ENCODE results near the gene SLC6A6. TPM values are rescaled to one million over a fixed set of nuclear protein-coding genes. Genes with fewer than 3 reads are reported as not detected.

Gene SLC6A6
- total and polyA plus RNA-seq, 10 donors, result 3.4 to 150 (median 104) TPM

- TF ChIP-seq POLR2AphosphoS5 (IDR thresholded peaks at IDR 0.05) (no peak), POLR2A (IDR thresholded peaks at IDR 0.05) (no peak), CTCF (IDR thresholded peaks at IDR 0.05 in 8 of 11, conservative IDR thresholded peaks at IDR 0.05 in 3 of 11) (no peak)
- no peak overlapping the region for H3K27ac ChIP-seq
- no peaks in the 10 kb centered on the region for H3K36me3 ChIP-seq
- intact Hi-C loops (cut with DNase I; ENCODE audit: low total_unique reads), result no loop called here
- no peak overlapping the region for H3K4me3 ChIP-seq
- no peak for DNase-seq
- H3K27me3 ChIP-seq (replicated peaks in 1 of 7), result peaks cover 0 to 5% (median 0%) of the 10 kb centered on the region in 7 donors
- H3K4me1 ChIP-seq, result peaks cover 9 to 89% (median 44%) of the 10 kb centered on the region in 6 donors
- H3K9me3 ChIP-seq, result no peaks in the 10 kb centered on the region
- 58 to 85% (median 61%) methylated on average over 3 to 4 of the region's 4 CpGs for WGBS, 5 donors
Observed at GRCh38 chr3:14375192-14375591, 27.2 kb upstream of the SLC6A6 start.

- Histone ChIP-seq H3K4me3 (no peak overlapping the region), H3K27me3 (replicated peaks in 1 of 7) (peaks cover 0 to 5% (median 0%) of the 10 kb centered on the region in 7 donors), H3K27ac (peak overlapping the region in 6 of 8 donors; percentile 67 to 87 (median 83)), H3K4me1 (peaks cover 5 to 76% (median 36%) of the 10 kb centered on the region in 6 donors), H3K36me3 (no peaks in the 10 kb centered on the region), H3K9me3 (peaks cover 0 to 7% (median 0%) of the 10 kb centered on the region in 8 donors)
- 70 to 89% (median 81%) methylated on average over 6 to 9 of the region's 9 CpGs for WGBS, 5 donors
- no peak for DNase-seq
- no peak for TF ChIP-seq CTCF (IDR thresholded peaks at IDR 0.05 in 8 of 11, conservative IDR thresholded peaks at IDR 0.05 in 3 of 11)
- TF ChIP-seq POLR2A (IDR thresholded peaks at IDR 0.05), result no peak
- no peak for TF ChIP-seq POLR2AphosphoS5 (IDR thresholded peaks at IDR 0.05)
- intact Hi-C loops (cut with DNase I; ENCODE audit: low total_unique reads), result no loop called here
Observed at GRCh38 chr3:14376348-14377043, 25.9 kb upstream of the SLC6A6 start.

- Histone ChIP-seq H3K27me3 (replicated peaks in 1 of 7) (peaks cover 0 to 5% (median 0%) of the 10 kb centered on the region in 7 donors), H3K4me3 (peak overlapping the region in 1 of 8 donors; percentile 29), H3K36me3 (no peaks in the 10 kb centered on the region), H3K9me3 (peaks cover 0 to 7% (median 0%) of the 10 kb centered on the region in 8 donors), H3K27ac (peak overlapping the region in 7 of 8 donors; percentile 65 to 87 (median 80)), H3K4me1 (peaks cover 3 to 68% (median 29%) of the 10 kb centered on the region in 6 donors)
- DNase-seq, result no peak
- WGBS, 5 donors, result 72 to 89% (median 80%) methylated on average over 5 to 6 of the region's 6 CpGs
- intact Hi-C loops (cut with DNase I; ENCODE audit: low total_unique reads), result no loop called here
- TF ChIP-seq POLR2AphosphoS5 (IDR thresholded peaks at IDR 0.05) (no peak), POLR2A (IDR thresholded peaks at IDR 0.05) (no peak), CTCF (IDR thresholded peaks at IDR 0.05 in 8 of 11, conservative IDR thresholded peaks at IDR 0.05 in 3 of 11) (no peak)
Observed at GRCh38 chr3:14377044-14377837, 25.2 kb upstream of the SLC6A6 start.

GRCh38 chr3:14377838-14378169, 24.6 kb upstream of the SLC6A6 start:
- Histone ChIP-seq H3K4me1 (peaks cover 3 to 63% (median 25%) of the 10 kb centered on the region in 6 donors), H3K27ac (peak overlapping the region in 7 of 8 donors; percentile 65 to 87 (median 80)), H3K36me3 (no peaks in the 10 kb centered on the region), H3K27me3 (replicated peaks in 1 of 7) (no peaks in the 10 kb centered on the region), H3K4me3 (peak overlapping the region in 1 of 8 donors; percentile 29), H3K9me3 (peaks cover 0 to 7% (median 0%) of the 10 kb centered on the region in 8 donors)
- DNase-seq, result peak; percentile 87
- 4 to 44% (median 20%) methylated on average over 3 of the region's 3 CpGs for WGBS, 5 donors
- intact Hi-C loops (cut with DNase I; ENCODE audit: low total_unique reads), result no loop called here
- TF ChIP-seq POLR2A (IDR thresholded peaks at IDR 0.05) (no peak), POLR2AphosphoS5 (IDR thresholded peaks at IDR 0.05) (peak; percentile 38 to 85 (median 50)), CTCF (IDR thresholded peaks at IDR 0.05 in 8 of 11, conservative IDR thresholded peaks at IDR 0.05 in 3 of 11) (no peak)

Data from spleen (tissue), 11 donors.